Gastroesophageal sphincter (tissue), 4 donors: ENCODE measurements around the gene DSN1. TPM values are rescaled to one million over a fixed set of nuclear protein-coding genes. Genes with fewer than 3 reads are reported as not detected.
A peak's percentile ranks its signal among the peaks of the same experiment; 100 is the strongest.

Source experiments
- ATAC-seq: fragments of 150-250 bp; one replicate; pipeline ENCODE4 v1.9.1; 2016; ENCODE audit warnings: mild to moderate bottlenecking, moderate library complexity
- H3K27ac ChIP-seq, 4 donors: fragments of 200-600 bp; sonication (generic) in 3 of 4; 1 replicate in 3 of 4; 2 replicates in 1 of 4; pipeline ENCODE4 v1.5.1; 2016 to 2019
- H3K27me3 ChIP-seq: fragments of 200-600 bp; sonication (generic); one replicate; pipeline ENCODE4 v1.5.1; 2019
- H3K36me3 ChIP-seq, 2 donors: fragments of 200-600 bp; sonication (generic); one replicate each; pipeline ENCODE4 v1.5.1; 2019; ENCODE audit warnings: control low read depth in 1 of 2
- H3K4me1 ChIP-seq, 3 donors: fragments of 200-600 bp; sonication (generic); 1 replicate in 2 of 3; 2 replicates in 1 of 3; pipeline ENCODE4 v1.5.1; 2016 to 2019; ENCODE audit warnings: control low read depth in 2 of 3
- H3K4me3 ChIP-seq, 2 donors: fragments of 200-600 bp; sonication (generic); one replicate each; pipeline ENCODE4 v1.5.1; 2019; ENCODE audit warnings: mild to moderate bottlenecking in 1 of 2, moderate library complexity in 1 of 2
- H3K9me3 ChIP-seq, 3 donors: fragments of 200-600 bp; sonication (generic); one replicate each; pipeline ENCODE4 v1.5.1; 2017 to 2019; ENCODE audit warnings: control low read depth in 2 of 3
- EP300 ChIP-seq: sonication (generic); formaldehyde crosslinking; IDR thresholded peaks from one replicate; pipeline ENCODE4 v1.6.1; 2017; ENCODE audit warnings: antibody characterized with exemption, mild to moderate bottlenecking
- POLR2A ChIP-seq, 2 donors: fragments of 450-650 bp; IDR thresholded peaks; one replicate each; pipeline ENCODE4 v1.6.1; 2017; ENCODE audit warnings: antibody characterized with exemption in 2 of 2, mild to moderate bottlenecking in 2 of 2, moderate library complexity in 1 of 2
- POLR2AphosphoS5 ChIP-seq: sonication (generic); formaldehyde crosslinking; IDR thresholded peaks from one replicate; pipeline ENCODE4 v1.6.1; 2017; ENCODE audit warnings: antibody characterized with exemption
- WGBS, 2 donors: methylation state at CpG; one replicate each; pipeline ENCODE4 v1.1.5; 2018; ENCODE audit warnings: low coverage in 1 of 2; 5-methylcytosine and 5-hydroxymethylcytosine counted together
- total RNA-seq, 4 donors: library from RNA; depleted of rRNA; stranded (reverse); fragments of >200 nt; gene quantifications; one replicate each; pipeline ENCODE4 v1.1.0, GENCODE V29; 2016
- TF ChIP-seq, protein P1 (sequence below), 4 experiments: fragments of 200-600 bp in 2 of 4; fragments of 450-650 bp in 2 of 4; sonication (generic) in 1 of 4; IDR thresholded peaks; one replicate each; pipeline ENCODE4 v1.5.1; 2017 to 2019; ENCODE audit warnings: antibody characterized with exemption in 4 of 4, mild to moderate bottlenecking in 2 of 4, moderate library complexity in 2 of 4

Gene DSN1
- total RNA-seq, 4 donors from 2014 or later = 5.1 to 8.1 (median 6.0) TPM

DNA sequence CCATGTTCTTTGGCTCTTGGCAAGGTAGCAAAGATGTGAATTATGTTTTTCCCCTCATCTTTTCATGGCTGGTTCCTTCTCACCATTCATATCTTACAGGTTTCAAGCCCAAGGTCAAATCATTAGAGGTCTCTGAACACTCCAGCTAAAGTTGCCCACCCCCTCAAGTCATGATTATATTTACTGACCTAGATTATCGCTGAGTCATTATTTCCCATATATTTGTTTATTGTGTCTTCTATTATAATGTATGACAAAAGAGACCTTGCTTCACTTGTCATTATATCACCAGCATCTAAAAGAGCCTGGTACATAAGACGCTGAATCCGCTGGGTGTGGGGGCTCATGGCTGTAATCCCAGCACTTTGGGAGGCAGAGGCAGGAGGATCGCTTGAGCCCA is 12.4 kb downstream of the DSN1 start:
- Histone ChIP-seq H3K4me1 (peaks cover 0 to 5% (median 0%) of the 10 kb centered on the region in 3 donors), H3K27ac (no peak overlapping the region), H3K36me3 (peaks cover 0 to 11% of the 10 kb centered on the region in 2 donors), H3K27me3 (no peaks in the 10 kb centered on the region), H3K9me3 (no peaks in the 10 kb centered on the region), H3K4me3 (no peak overlapping the region)
- WGBS, 2 donors = 85 to 90% methylated on average over 3 to 4 of the region's 4 CpGs
- no peak for ATAC-seq
- TF ChIP-seq POLR2AphosphoS5 (no peak), POLR2A (IDR thresholded peaks at IDR 0.05) (no peak), EP300 (no peak)
- TF ChIP-seq, protein P1, sequence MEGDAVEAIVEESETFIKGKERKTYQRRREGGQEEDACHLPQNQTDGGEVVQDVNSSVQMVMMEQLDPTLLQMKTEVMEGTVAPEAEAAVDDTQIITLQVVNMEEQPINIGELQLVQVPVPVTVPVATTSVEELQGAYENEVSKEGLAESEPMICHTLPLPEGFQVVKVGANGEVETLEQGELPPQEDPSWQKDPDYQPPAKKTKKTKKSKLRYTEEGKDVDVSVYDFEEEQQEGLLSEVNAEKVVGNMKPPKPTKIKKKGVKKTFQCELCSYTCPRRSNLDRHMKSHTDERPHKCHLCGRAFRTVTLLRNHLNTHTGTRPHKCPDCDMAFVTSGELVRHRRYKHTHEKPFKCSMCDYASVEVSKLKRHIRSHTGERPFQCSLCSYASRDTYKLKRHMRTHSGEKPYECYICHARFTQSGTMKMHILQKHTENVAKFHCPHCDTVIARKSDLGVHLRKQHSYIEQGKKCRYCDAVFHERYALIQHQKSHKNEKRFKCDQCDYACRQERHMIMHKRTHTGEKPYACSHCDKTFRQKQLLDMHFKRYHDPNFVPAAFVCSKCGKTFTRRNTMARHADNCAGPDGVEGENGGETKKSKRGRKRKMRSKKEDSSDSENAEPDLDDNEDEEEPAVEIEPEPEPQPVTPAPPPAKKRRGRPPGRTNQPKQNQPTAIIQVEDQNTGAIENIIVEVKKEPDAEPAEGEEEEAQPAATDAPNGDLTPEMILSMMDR (IDR thresholded peaks at IDR 0.05) = no peak

DNA sequence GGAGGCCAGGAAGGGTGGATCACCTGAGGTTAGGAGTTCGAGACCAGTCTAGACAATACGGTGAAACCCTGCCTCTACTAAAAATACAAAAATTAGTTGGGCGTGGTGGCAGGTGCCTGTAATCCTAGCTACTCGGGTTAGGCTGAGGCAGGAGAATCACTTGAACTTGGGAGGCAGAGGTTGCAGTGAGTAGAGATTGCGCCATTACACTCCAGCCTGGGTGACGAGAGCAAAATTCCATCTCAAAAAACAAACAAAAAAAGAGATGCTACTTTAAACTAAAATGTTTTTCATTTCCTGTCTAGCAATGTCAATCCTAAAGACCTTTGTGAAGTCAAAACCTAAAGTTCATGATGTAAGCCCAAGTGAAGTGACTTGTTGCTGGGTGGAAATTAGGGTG is 12.9 kb downstream of the DSN1 start:
- no peak for ATAC-seq
- TF ChIP-seq, protein P1 (IDR thresholded peaks at IDR 0.05) = no peak
- TF ChIP-seq EP300 (no peak), POLR2A (IDR thresholded peaks at IDR 0.05) (no peak), POLR2AphosphoS5 (no peak)
- Histone ChIP-seq H3K4me1 (peaks cover 0 to 5% (median 0%) of the 10 kb centered on the region in 3 donors), H3K27me3 (no peaks in the 10 kb centered on the region), H3K27ac (no peak overlapping the region), H3K36me3 (peaks cover 0 to 15% of the 10 kb centered on the region in 2 donors), H3K4me3 (no peak overlapping the region), H3K9me3 (no peaks in the 10 kb centered on the region)
- WGBS, 2 donors = 91 to 94% methylated on average over 6 of the region's 6 CpGs

DNA sequence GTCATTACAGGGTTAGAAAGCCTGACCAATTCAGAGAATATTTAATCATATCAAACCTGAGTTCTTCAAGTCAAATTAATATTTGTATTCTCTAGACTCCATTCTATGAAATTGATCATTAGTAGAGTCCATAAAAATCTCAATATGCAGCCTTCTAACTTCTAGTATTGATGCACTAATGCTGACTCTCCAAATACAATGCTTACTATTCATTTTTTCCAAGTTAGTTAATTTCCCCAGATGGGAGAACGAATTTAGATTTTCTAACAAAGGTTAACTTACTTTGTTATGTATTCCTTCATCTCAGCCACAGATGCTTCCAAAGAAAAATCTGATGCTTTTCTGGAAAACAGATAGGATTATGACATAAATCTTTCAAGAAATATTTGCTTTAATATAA is 15.3 kb downstream of the DSN1 start:
- peaks cover 0 to 11% (median 0%) of the 10 kb centered on the region in 3 donors for H3K4me1 ChIP-seq
- TF ChIP-seq, protein P1 (IDR thresholded peaks at IDR 0.05) = no peak
- no peak for TF ChIP-seq POLR2A (IDR thresholded peaks at IDR 0.05)
- TF ChIP-seq POLR2AphosphoS5 = no peak
- TF ChIP-seq EP300 = no peak
- H3K27ac ChIP-seq = peak overlapping the region in 1 of 4 donors; percentile 28

DNA sequence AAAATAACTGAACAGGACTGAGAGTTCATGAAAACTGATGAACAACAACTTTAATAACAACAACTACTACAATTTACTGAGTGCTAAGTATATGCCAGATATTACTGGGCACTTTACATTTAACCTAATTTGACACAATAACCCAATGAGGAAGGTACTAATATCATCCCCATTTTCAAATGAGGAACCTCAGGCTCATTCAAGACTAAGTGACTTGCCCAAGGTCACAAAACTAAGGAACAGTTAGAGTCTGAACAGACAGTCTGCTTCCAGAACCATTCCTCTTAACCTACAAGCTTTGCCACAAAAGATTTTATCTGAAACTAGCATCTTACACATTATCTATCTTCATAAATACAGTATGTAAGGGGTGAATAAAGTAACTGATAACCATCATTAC is 17.1 kb downstream of the DSN1 start:
- H3K27ac ChIP-seq = no peak overlapping the region
- no peak for ATAC-seq
- TF ChIP-seq, protein P1 (IDR thresholded peaks at IDR 0.05) = no peak
- TF ChIP-seq POLR2AphosphoS5 = no peak
- no peak for TF ChIP-seq EP300
- no peak for TF ChIP-seq POLR2A (IDR thresholded peaks at IDR 0.05)

More for the DNA sequence above, 15.3 kb downstream of the DSN1 start:
- Histone ChIP-seq H3K4me3 (no peak overlapping the region), H3K27me3 (no peaks in the 10 kb centered on the region), H3K36me3 (peaks cover 0 to 25% of the 10 kb centered on the region in 2 donors), H3K9me3 (no peaks in the 10 kb centered on the region)
- ATAC-seq = no peak
- 82 to 86% methylated on average over 1 of the region's 1 CpG for WGBS, 2 donors

DNA sequence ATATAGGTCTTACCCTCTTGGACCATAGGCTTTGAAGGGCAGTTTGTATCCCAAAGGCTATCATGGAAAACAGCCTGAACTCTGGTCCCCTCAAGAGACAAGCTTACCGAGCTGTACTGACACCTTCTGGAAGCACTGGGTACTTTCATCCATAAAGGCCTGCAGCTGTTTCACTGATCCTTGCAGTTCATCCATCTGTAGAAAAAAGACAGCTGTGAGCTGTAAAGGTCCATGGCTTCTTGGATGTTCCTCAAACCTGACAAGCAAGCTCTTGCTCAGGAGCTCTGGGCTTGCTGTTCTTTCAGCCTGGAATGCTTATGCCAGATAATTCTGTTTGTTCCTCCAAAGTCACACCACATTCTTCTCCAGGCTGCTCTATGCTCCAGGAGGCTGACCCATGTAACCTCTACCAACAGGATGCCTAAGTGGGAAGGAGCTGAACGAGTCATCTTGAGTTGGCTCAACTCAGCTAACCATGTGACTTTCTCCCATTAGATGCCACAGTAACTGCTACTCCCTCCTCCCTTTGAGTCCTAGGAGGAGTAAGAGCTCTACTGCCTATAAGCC is 18.8 kb downstream of the DSN1 start:
- 0 to 6% methylated on average over 1 to 2 of the region's 2 CpGs for WGBS, 2 donors
- peak overlapping the region in 3 of 4 donors; percentile 26 to 55 (median 28) for H3K27ac ChIP-seq
- no peaks in the 10 kb centered on the region for H3K27me3 ChIP-seq
- no peak for TF ChIP-seq POLR2A (IDR thresholded peaks at IDR 0.05)
- TF ChIP-seq, protein P1 (IDR thresholded peaks at IDR 0.05) = peak; percentile 56 to 86 (median 78)
- no peak overlapping the region for H3K4me3 ChIP-seq
- peak; percentile 90 for ATAC-seq
- peaks cover 0 to 41% of the 10 kb centered on the region in 2 donors for H3K36me3 ChIP-seq
- H3K4me1 ChIP-seq = peaks cover 0 to 11% (median 0%) of the 10 kb centered on the region in 3 donors
- no peaks in the 10 kb centered on the region for H3K9me3 ChIP-seq

More for the DNA sequence above, 17.1 kb downstream of the DSN1 start:
- Histone ChIP-seq H3K27me3 (no peaks in the 10 kb centered on the region), H3K9me3 (no peaks in the 10 kb centered on the region), H3K4me3 (no peak overlapping the region), H3K36me3 (peaks cover 0 to 41% of the 10 kb centered on the region in 2 donors), H3K4me1 (peaks cover 0 to 11% (median 0%) of the 10 kb centered on the region in 3 donors)
